ENCODE results near the gene PMFBP1.

Gene PMFBP1

GRCh38 chr16:72134507-72134906 lies 37.4 kb downstream of the PMFBP1 start:
- DNase-seq (ENCODE audit: low read depth in 1 of 2, low spot score in 1 of 2), result no peak

- no peak for DNase-seq (ENCODE audit: low read depth in 1 of 2, low spot score in 1 of 2)
Measured at GRCh38 chr16:72132726-72133125, 39.2 kb downstream of the PMFBP1 start.

- DNase-seq (ENCODE audit: low read depth in 1 of 2, low spot score in 1 of 2), result no peak
Measured at GRCh38 chr16:72131036-72131435, 40.9 kb downstream of the PMFBP1 start.

GRCh38 chr16:72129976-72130656 lies 41.8 kb downstream of the PMFBP1 start:
- DNase-seq (ENCODE audit: low read depth in 1 of 2, low spot score in 1 of 2), result no peak

- no peak for DNase-seq (ENCODE audit: low read depth in 1 of 2, low spot score in 1 of 2)
Measured at GRCh38 chr16:72128701-72129100, 43.3 kb downstream of the PMFBP1 start.

GRCh38 chr16:72126429-72126765 lies 45.6 kb downstream of the PMFBP1 start:
- no peak for DNase-seq (ENCODE audit: low read depth in 1 of 2, low spot score in 1 of 2)

- no peak for DNase-seq (ENCODE audit: low read depth in 1 of 2, low spot score in 1 of 2)
Measured at GRCh38 chr16:72125635-72126428, 46.1 kb downstream of the PMFBP1 start.

- peak; percentile 38 to 42 for DNase-seq (ENCODE audit: low read depth in 1 of 2, low spot score in 1 of 2)
Measured at GRCh38 chr16:72124761-72125634, 47.0 kb downstream of the PMFBP1 start.

GRCh38 chr16:72124148-72124547 lies 47.8 kb downstream of the PMFBP1 start:
- no peak for DNase-seq (ENCODE audit: low read depth in 1 of 2, low spot score in 1 of 2)

- DNase-seq (ENCODE audit: low read depth in 1 of 2, low spot score in 1 of 2), result no peak
Measured at GRCh38 chr16:72123426-72123825, 48.5 kb downstream of the PMFBP1 start.

- DNase-seq (ENCODE audit: low read depth in 1 of 2, low spot score in 1 of 2), result no peak
Measured at GRCh38 chr16:72122916-72123315, 49.0 kb downstream of the PMFBP1 start.

GRCh38 chr16:72122308-72122707 lies 49.6 kb downstream of the PMFBP1 start:
- no peak for DNase-seq (ENCODE audit: low read depth in 1 of 2, low spot score in 1 of 2)

- DNase-seq (ENCODE audit: low read depth in 1 of 2, low spot score in 1 of 2), result no peak
Measured at GRCh38 chr16:72120026-72120425, 51.9 kb downstream of the PMFBP1 start.

GRCh38 chr16:72113616-72113945 lies 58.4 kb downstream of the PMFBP1 start:
- DNase-seq (ENCODE audit: low read depth in 1 of 2, low spot score in 1 of 2), result no peak

- DNase-seq (ENCODE audit: low read depth in 1 of 2, low spot score in 1 of 2), result no peak
Measured at GRCh38 chr16:72112906-72113615, 58.9 kb downstream of the PMFBP1 start.

- DNase-seq (ENCODE audit: low read depth in 1 of 2, low spot score in 1 of 2), result no peak
Measured at GRCh38 chr16:72112452-72112792, 59.5 kb downstream of the PMFBP1 start.

GRCh38 chr16:72111657-72112451 lies 60.1 kb downstream of the PMFBP1 start:
- DNase-seq (ENCODE audit: low read depth in 1 of 2, low spot score in 1 of 2), result no peak

GRCh38 chr16:72110662-72111615 lies 61.0 kb downstream of the PMFBP1 start:
- no peak for DNase-seq (ENCODE audit: low read depth in 1 of 2, low spot score in 1 of 2)

GRCh38 chr16:72109966-72110530 lies 61.9 kb downstream of the PMFBP1 start:
- no peak for DNase-seq (ENCODE audit: low read depth in 1 of 2, low spot score in 1 of 2)

Measured in activated CD4-positive, alpha-beta T cell treated with anti-CD3 and anti-CD28 coated beads, Interleukin-2, amount 50 U/mL, for 24 hours (primary cell).